Hepatocyte (in vitro differentiated cells): ENCODE data around the gene CBX4. TPM values are rescaled to one million over a fixed set of nuclear protein-coding genes. Genes with fewer than 3 reads are reported as not detected.

Experiments used
- DNase-seq: peaks from one replicate; pipeline ENCODE4 v3.0.0-alpha.2; 2016; ENCODE audit warnings: low spot score
- H2AFZ ChIP-seq: fragments of 200-600 bp; sonication (generic); 2 replicates; pipeline ENCODE4 v1.6.0; 2016; ENCODE audit warnings: antibody characterized with exemption, mild to moderate bottlenecking
- H3K27ac ChIP-seq: fragments of 200-600 bp; sonication (generic); 2 replicates; pipeline ENCODE4 v1.5.1; 2016; ENCODE audit warnings: mild to moderate bottlenecking
- H3K27me3 ChIP-seq: fragments of 200-600 bp; sonication (generic); 2 replicates; pipeline ENCODE4 v1.6.1; 2016
- H3K36me3 ChIP-seq: fragments of 200-600 bp; sonication (generic); replicated peaks from 2 replicates; pipeline ENCODE4 v1.5.1; 2016; ENCODE audit warnings: low read depth; ENCODE audit not compliant: insufficient read depth
- H3K4me1 ChIP-seq: fragments of 200-600 bp; sonication (generic); 2 replicates; pipeline ENCODE4 v1.5.1; 2016; ENCODE audit warnings: mild to moderate bottlenecking, moderate library complexity; ENCODE audit not compliant: insufficient read depth
- H3K4me2 ChIP-seq: fragments of 200-600 bp; sonication (generic); 2 replicates; pipeline ENCODE4 v1.6.0; 2016
- H3K4me3 ChIP-seq: fragments of 200-600 bp; sonication (generic); 2 replicates; pipeline ENCODE4 v1.5.1; 2016; ENCODE audit warnings: mild to moderate bottlenecking
- H3K79me2 ChIP-seq: fragments of 200-600 bp; sonication (generic); 2 replicates; pipeline ENCODE4 v1.6.0; 2017; ENCODE audit warnings: mild to moderate bottlenecking
- H3K9me2 ChIP-seq: fragments of 200-600 bp; sonication (generic); replicated peaks from 2 replicates; pipeline ENCODE4 v1.6.0; 2017; ENCODE audit warnings: mild to moderate bottlenecking; ENCODE audit not compliant: insufficient read depth
- H3K9me3 ChIP-seq: fragments of 200-600 bp; sonication (generic); 2 replicates; pipeline ENCODE4 v1.5.1; 2016; ENCODE audit warnings: low read depth, mild to moderate bottlenecking
- H4K20me1 ChIP-seq: fragments of 200-600 bp; sonication (generic); 2 replicates; pipeline ENCODE4 v1.6.0; 2016; ENCODE audit warnings: mild to moderate bottlenecking; ENCODE audit not compliant: insufficient read depth, poor library complexity, severe bottlenecking
- EZH2 ChIP-seq: fragments of 200-600 bp; sonication (generic); IDR thresholded peaks from 2 replicates; pipeline ENCODE4 v1.6.1; 2016; ENCODE audit warnings: antibody characterized with exemption, mild to moderate bottlenecking, borderline replicate concordance
- EZH2phosphoT487 ChIP-seq: fragments of 200-600 bp; sonication (generic); IDR thresholded peaks from one replicate; pipeline ENCODE4 v1.6.1; 2018; ENCODE audit warnings: antibody characterized with exemption, mild to moderate bottlenecking, low read depth, moderate library complexity; ENCODE audit not compliant: unreplicated experiment, severe bottlenecking
- WGBS: methylation state at CpG from one replicate; pipeline ENCODE4 v1.1.6; 2016; ENCODE audit warnings: low lambda C conversion rate; ENCODE audit errors: missing lambda C conversion rate; 5-methylcytosine and 5-hydroxymethylcytosine counted together
- polyA plus RNA-seq: library from polyadenylated mRNA; unstranded; fragments of >200 nt; fragmentation: Nextera tagmentation; extraction: Ambion mirVana; gene quantifications from 2 replicates; pipeline ENCODE4 v1.2.1, GENCODE V29; 2016
- total RNA-seq: library from RNA; depleted of rRNA; stranded (reverse); fragments of >200 nt; gene quantifications from 2 replicates; pipeline ENCODE4 v1.2.3, GENCODE V29; 2014
- TF ChIP-seq, protein P1 (sequence below): fragments of 200-600 bp; sonication (generic); IDR thresholded peaks from 2 replicates; pipeline ENCODE4 v1.5.1; 2016; ENCODE audit warnings: antibody characterized with exemption, mild to moderate bottlenecking; ENCODE audit not compliant: poor library complexity

CBX4 gene
- total and polyA plus RNA-seq, 2 experiments from 2014 or later = 56.1 to 86.7 TPM

DNA sequence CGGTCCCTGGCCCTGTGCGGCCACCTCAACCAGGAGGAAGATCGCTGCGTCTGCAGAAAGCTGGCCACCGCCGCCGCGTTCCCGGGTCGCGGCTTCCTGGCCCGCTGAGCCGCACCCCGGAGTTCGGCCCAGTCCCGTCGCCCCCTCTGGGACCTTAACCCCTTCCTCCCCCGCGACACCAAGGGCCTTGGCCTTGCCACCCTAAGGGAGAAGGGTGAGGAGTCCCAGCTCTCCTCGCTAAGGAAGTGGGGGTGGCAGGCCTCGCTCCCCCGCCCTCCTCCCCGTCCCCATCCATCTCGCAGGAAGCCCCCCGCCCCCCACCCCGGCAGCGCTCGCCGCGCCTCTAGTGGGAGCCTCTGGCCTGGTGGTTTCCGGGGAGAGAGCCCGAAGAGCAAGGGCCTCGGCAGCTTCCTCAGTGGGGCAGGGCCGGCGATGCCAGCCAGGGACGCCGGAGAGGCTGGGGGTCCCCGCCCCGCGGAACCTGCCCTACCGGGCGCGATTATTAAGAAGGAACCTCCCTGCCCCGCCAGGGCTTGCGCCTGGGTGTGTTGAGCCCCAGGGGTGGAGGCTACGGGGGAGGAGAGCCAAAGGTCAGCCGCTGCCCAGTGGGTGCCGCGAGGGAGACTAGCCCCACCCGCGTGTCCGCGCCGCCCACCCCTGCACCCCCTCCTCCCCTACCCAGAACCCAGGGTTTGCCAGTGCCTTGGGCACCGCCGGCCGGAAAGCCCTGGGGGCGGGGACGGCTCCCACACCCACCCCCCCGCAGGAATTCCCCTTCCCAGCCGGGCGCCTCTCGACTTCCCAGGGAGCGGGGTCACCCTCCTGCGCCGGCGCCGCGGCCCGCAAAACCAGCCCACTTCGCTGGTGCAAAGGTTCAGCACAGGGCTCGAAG lies 6.8 kb downstream of the CBX4 start:
- Histone ChIP-seq H2AFZ (no peak overlapping the region), H3K4me3 (no peak overlapping the region), H4K20me1 (peaks cover 54% of the 10 kb centered on the region), H3K9me2 (no peaks in the 10 kb centered on the region), H3K36me3 (no peaks in the 10 kb centered on the region), H3K27me3 (no peaks in the 10 kb centered on the region), H3K9me3 (no peaks in the 10 kb centered on the region), H3K27ac (peak overlapping the region; percentile 18), H3K4me1 (peaks cover 37% of the 10 kb centered on the region), H3K4me2 (peak overlapping the region; percentile 81), H3K79me2 (peaks cover 31% of the 10 kb centered on the region)
- DNase-seq = peak; percentile 82
- no peak for TF ChIP-seq EZH2phosphoT487
- peak; percentile 65 for TF ChIP-seq EZH2
- TF ChIP-seq, protein P1, sequence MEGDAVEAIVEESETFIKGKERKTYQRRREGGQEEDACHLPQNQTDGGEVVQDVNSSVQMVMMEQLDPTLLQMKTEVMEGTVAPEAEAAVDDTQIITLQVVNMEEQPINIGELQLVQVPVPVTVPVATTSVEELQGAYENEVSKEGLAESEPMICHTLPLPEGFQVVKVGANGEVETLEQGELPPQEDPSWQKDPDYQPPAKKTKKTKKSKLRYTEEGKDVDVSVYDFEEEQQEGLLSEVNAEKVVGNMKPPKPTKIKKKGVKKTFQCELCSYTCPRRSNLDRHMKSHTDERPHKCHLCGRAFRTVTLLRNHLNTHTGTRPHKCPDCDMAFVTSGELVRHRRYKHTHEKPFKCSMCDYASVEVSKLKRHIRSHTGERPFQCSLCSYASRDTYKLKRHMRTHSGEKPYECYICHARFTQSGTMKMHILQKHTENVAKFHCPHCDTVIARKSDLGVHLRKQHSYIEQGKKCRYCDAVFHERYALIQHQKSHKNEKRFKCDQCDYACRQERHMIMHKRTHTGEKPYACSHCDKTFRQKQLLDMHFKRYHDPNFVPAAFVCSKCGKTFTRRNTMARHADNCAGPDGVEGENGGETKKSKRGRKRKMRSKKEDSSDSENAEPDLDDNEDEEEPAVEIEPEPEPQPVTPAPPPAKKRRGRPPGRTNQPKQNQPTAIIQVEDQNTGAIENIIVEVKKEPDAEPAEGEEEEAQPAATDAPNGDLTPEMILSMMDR = no peak
- 18% methylated on average over 43 of the region's 72 CpGs for WGBS

DNA sequence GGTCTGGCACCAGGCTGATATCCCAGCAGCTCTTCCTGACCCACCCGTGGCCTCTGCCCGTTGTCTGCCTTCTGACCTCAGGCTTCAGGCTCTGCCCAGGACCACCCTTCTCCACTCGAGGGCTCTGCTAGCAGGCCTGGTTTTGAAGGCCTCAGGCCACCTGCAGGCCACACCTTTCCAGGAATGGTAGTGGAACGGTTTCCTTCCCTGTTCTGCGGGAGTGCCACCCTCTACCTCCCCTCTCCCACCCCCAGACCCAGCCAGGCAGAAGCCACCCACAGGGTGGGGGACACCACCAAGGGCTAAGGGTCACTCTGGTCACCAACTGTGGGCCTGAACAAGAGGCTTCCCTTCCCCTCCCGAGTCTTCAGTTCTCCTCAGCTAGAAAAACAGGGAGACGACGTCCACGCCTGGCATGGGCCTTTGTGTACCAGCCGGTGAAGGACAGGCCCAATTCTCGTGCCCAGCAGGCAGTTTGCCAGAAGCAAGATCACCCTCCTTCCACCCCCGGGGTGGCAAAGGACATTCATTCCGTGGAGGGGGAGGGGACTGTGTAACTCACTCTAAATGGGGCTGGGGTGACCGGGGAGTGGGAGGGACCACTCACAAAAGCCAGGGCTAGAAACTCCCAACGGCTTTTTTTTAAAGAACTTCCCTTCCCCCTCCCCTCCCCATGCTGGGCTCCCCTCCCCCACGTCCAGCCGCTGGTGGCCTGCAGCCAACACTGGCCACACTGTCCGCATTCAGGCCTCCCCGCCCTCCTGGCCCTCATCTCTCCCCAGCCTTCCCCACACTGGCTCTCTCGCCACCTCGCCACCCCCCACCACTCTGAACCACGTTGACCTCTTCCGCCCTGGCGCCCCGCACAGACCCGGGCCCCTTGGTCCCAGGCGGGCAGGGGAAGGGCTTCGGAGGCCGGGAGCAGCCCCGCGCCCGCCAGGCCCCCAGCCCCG lies 7.7 kb downstream of the CBX4 start:
- Histone ChIP-seq H3K4me2 (peak overlapping the region; percentile 81), H3K27ac (peak overlapping the region; percentile 18), H2AFZ (no peak overlapping the region), H3K9me2 (no peaks in the 10 kb centered on the region), H4K20me1 (peaks cover 44% of the 10 kb centered on the region), H3K4me1 (peaks cover 28% of the 10 kb centered on the region), H3K4me3 (no peak overlapping the region), H3K27me3 (no peaks in the 10 kb centered on the region), H3K79me2 (peaks cover 24% of the 10 kb centered on the region), H3K36me3 (no peaks in the 10 kb centered on the region), H3K9me3 (no peaks in the 10 kb centered on the region)
- no peak for TF ChIP-seq EZH2phosphoT487
- no peak for TF ChIP-seq EZH2
- DNase-seq = peak; percentile 68
- 42% methylated on average over 21 of the region's 33 CpGs for WGBS

DNA sequence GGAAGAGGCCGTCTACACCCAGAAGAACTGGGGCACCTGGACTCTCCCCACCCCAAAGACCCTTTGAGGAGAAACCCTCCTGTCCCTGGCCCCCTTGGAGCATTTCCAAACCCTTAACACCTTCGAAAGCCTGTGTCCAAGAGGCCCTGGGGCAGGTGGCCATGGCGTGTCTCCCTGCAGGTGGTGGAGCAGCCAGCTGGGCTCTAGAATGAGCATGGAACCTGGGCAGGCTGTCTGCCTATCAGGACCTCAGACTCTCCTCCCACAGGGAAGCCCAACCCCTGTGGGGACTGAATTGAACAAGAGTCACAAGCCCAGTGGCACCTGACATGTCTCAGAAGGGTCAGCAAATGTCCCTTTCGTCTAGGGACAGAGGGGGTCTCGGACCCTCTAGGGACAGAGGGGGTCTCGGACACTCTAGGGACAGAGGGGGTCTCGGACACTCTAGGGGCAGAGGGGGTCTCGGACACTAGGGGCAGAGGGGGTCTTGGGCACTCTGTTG lies 8.4 kb downstream of the CBX4 start:
- no peak overlapping the region for H3K27ac ChIP-seq
- H3K79me2 ChIP-seq = peaks cover 18% of the 10 kb centered on the region
- no peaks in the 10 kb centered on the region for H3K27me3 ChIP-seq
- no peaks in the 10 kb centered on the region for H3K36me3 ChIP-seq
- no peak overlapping the region for H2AFZ ChIP-seq
- TF ChIP-seq EZH2phosphoT487 (no peak), EZH2 (no peak)
- TF ChIP-seq, protein P1 = no peak
- no peak overlapping the region for H3K4me3 ChIP-seq
- H3K9me3 ChIP-seq = no peaks in the 10 kb centered on the region
- no peak overlapping the region for H3K4me2 ChIP-seq
- H3K4me1 ChIP-seq = peaks cover 20% of the 10 kb centered on the region
- WGBS = 92% methylated on average over 8 of the region's 8 CpGs
- H3K9me2 ChIP-seq = no peaks in the 10 kb centered on the region
- H4K20me1 ChIP-seq = peaks cover 38% of the 10 kb centered on the region
- no peak for DNase-seq
